NCI-H446 (cell line): Measurements from ENCODE around the gene PALLD.

Experiments
- DNase-seq, 2 experiments: peaks; one replicate each; lab custom pipeline; 2025; lab: John Stamatoyannopoulos, UW

PALLD gene

GRCh38 chr4:168731706-168732414, 235.0 kb downstream of the PALLD start:
- DNase-seq = no peak

- DNase-seq = no peak
Observed at GRCh38 chr4:168732714-168733113, 235.9 kb downstream of the PALLD start.

GRCh38 chr4:168734703-168735678, 238.1 kb downstream of the PALLD start:
- no peak for DNase-seq

GRCh38 chr4:168735735-168736134, 238.9 kb downstream of the PALLD start:
- no peak for DNase-seq

- DNase-seq = no peak
Observed at GRCh38 chr4:168736860-168737805, 240.3 kb downstream of the PALLD start.

GRCh38 chr4:168737806-168738172, 240.9 kb downstream of the PALLD start:
- no peak for DNase-seq

- DNase-seq = no peak
Observed at GRCh38 chr4:168739886-168740285, 243.0 kb downstream of the PALLD start.

- DNase-seq = no peak
Observed at GRCh38 chr4:168740691-168741090, 243.8 kb downstream of the PALLD start.

GRCh38 chr4:168741281-168742173, 244.7 kb downstream of the PALLD start:
- no peak for DNase-seq

- no peak for DNase-seq
Observed at GRCh38 chr4:168743131-168743530, 246.3 kb downstream of the PALLD start.

GRCh38 chr4:168743601-168744000, 246.7 kb downstream of the PALLD start:
- DNase-seq = no peak

- no peak for DNase-seq
Observed at GRCh38 chr4:168744021-168744420, 247.2 kb downstream of the PALLD start.

GRCh38 chr4:168748807-168749206, 252.0 kb downstream of the PALLD start:
- no peak for DNase-seq

- DNase-seq = no peak
Observed at GRCh38 chr4:168751263-168752225, 254.7 kb downstream of the PALLD start.

GRCh38 chr4:168755598-168756477, 259.0 kb downstream of the PALLD start:
- no peak for DNase-seq

- DNase-seq = no peak
Observed at GRCh38 chr4:168757500-168757899, 260.6 kb downstream of the PALLD start.

GRCh38 chr4:168758351-168758876, 261.6 kb downstream of the PALLD start:
- no peak for DNase-seq

GRCh38 chr4:168759321-168759720, 262.5 kb downstream of the PALLD start:
- no peak for DNase-seq
